Left ventricle myocardium inferior (tissue), 1 donor: Measurements from ENCODE around the gene NSL1. TPM values are rescaled to one million over a fixed set of nuclear protein-coding genes. Genes with fewer than 3 reads are reported as not detected.

Experiments used
- DNase-seq: peaks from one replicate; pipeline ENCODE4 v3.0.0-alpha.2; 2020
- H3K27ac ChIP-seq: fragments of 200-600 bp; replicated peaks from 2 replicates; pipeline ENCODE4 v1.8.0; 2021
- H3K27me3 ChIP-seq: fragments of 200-600 bp; 2 replicates; pipeline ENCODE4 v1.8.0; 2021; ENCODE audit warnings: low read depth
- H3K36me3 ChIP-seq: fragments of 200-600 bp; 2 replicates; pipeline ENCODE4 v1.8.0; 2021
- H3K4me1 ChIP-seq: fragments of 200-600 bp; 2 replicates; pipeline ENCODE4 v1.8.0; 2021
- H3K4me3 ChIP-seq: fragments of 200-600 bp; 2 replicates; pipeline ENCODE4 v1.8.0; 2021; ENCODE audit warnings: mild to moderate bottlenecking, moderate library complexity
- H3K9me3 ChIP-seq: fragments of 200-600 bp; replicated peaks from 2 replicates; pipeline ENCODE4 v1.8.0; 2021
- CTCF ChIP-seq: fragments of 200-600 bp; IDR thresholded peaks from 2 replicates; pipeline ENCODE4 v1.8.0; 2021; ENCODE audit warnings: antibody characterized with exemption, mild to moderate bottlenecking, borderline replicate concordance
- intact Hi-C: fragments of 100-400 bp; cut with micrococcal nuclease; formaldehyde crosslinking; loops from one replicate; pipeline ENCODE4 v1.11.0; 2022
- total RNA-seq: library from RNA; stranded (reverse); fragmentation: NEBNext Ultra II Directional; extraction: Animal tissue kit (Norgen Biotek cat#: 25700); gene quantifications from one replicate; pipeline ENCODE4 v1.2.1, GENCODE V29; 2021
- donor health status: DM: no; HTN: yes; CAD: no; lungs with severe emphysema.

NSL1 gene
- total RNA-seq, 1 donor from 2014 or later: 29.0 TPM

GRCh38 chr1:212678456-212679410 is 112.8 kb downstream of the NSL1 start:
- Histone ChIP-seq H3K9me3 (no peaks in the 10 kb centered on the region), H3K4me3 (no peak overlapping the region), H3K4me1 (no peaks in the 10 kb centered on the region), H3K27ac (no peak overlapping the region), H3K36me3 (no peaks in the 10 kb centered on the region), H3K27me3 (peaks cover 3% of the 10 kb centered on the region)
- no peak for DNase-seq
- intact Hi-C loops: no loop called here
- TF ChIP-seq CTCF: no peak

GRCh38 chr1:212677573-212677972 is 114.0 kb downstream of the NSL1 start:
- Histone ChIP-seq H3K27me3 (peaks cover 3% of the 10 kb centered on the region), H3K9me3 (no peaks in the 10 kb centered on the region), H3K4me1 (no peaks in the 10 kb centered on the region), H3K27ac (no peak overlapping the region), H3K36me3 (no peaks in the 10 kb centered on the region), H3K4me3 (no peak overlapping the region)
- intact Hi-C loops: no loop called here
- no peak for DNase-seq
- no peak for TF ChIP-seq CTCF

GRCh38 chr1:212677136-212677535 is 114.4 kb downstream of the NSL1 start:
- no peak for DNase-seq
- Histone ChIP-seq H3K36me3 (no peaks in the 10 kb centered on the region), H3K27me3 (peaks cover 4% of the 10 kb centered on the region), H3K4me3 (no peak overlapping the region), H3K4me1 (no peaks in the 10 kb centered on the region), H3K27ac (no peak overlapping the region), H3K9me3 (no peaks in the 10 kb centered on the region)
- no peak for TF ChIP-seq CTCF
- intact Hi-C loops: no loop called here

Other genes starting within 250 kb of the NSL1 start
- gene ATF3, start 183.0 kb downstream of the NSL1 start, total RNA-seq: 20.0 TPM
- 1.8 TPM for gene BATF3, start 91.9 kb downstream of the NSL1 start, total RNA-seq
- gene TATDN3, start 117 bp upstream of the NSL1 start, total RNA-seq: 23.5 TPM
- gene SPATA45, start 55.9 kb upstream of the NSL1 start, total RNA-seq: not detected
- 2.7 TPM for gene FLVCR1, start 66.5 kb upstream of the NSL1 start, total RNA-seq
- 1.2 TPM for gene VASH2, start 158.8 kb upstream of the NSL1 start, total RNA-seq
- 16.4 TPM for gene ANGEL2, start 224.1 kb upstream of the NSL1 start, total RNA-seq